ENCODE data around the gene ACTN3.

GRCh38 chr11:66541892-66542291 is 4.8 kb upstream of the ACTN3 start:
- no peak for TF ChIP-seq CTCF (conservative IDR thresholded peaks at IDR 0.05; ENCODE audit: low read length)
- TF ChIP-seq EZH2phosphoT487 (IDR thresholded peaks at IDR 0.05; ENCODE audit: borderline replicate concordance), result no peak
